Rectal smooth muscle tissue (tissue), 1 donor: Measurements from ENCODE around the gene HSPB3.

ENCODE experiments used
- H3K27ac ChIP-seq: one replicate; pipeline ENCODE4 v1.7.0; 2013; ENCODE audit warnings: low read depth, low read length, inconsistent platforms
- H3K27me3 ChIP-seq: one replicate; pipeline ENCODE4 v1.7.0; 2013; ENCODE audit warnings: low read length; ENCODE audit not compliant: control insufficient read depth, insufficient read depth
- H3K36me3 ChIP-seq: one replicate; pipeline ENCODE4 v1.7.0; 2013; ENCODE audit warnings: low read length; ENCODE audit not compliant: control insufficient read depth, insufficient read depth
- H3K4me1 ChIP-seq: one replicate; pipeline ENCODE4 v1.7.0; 2013; ENCODE audit warnings: low read length; ENCODE audit not compliant: control insufficient read depth, insufficient read depth
- H3K4me3 ChIP-seq: one replicate; pipeline ENCODE4 v1.7.0; 2013; ENCODE audit warnings: low read length
- H3K9ac ChIP-seq: one replicate; pipeline ENCODE4 v1.7.0; 2013; ENCODE audit warnings: low read length

The HSPB3 gene

DNA sequence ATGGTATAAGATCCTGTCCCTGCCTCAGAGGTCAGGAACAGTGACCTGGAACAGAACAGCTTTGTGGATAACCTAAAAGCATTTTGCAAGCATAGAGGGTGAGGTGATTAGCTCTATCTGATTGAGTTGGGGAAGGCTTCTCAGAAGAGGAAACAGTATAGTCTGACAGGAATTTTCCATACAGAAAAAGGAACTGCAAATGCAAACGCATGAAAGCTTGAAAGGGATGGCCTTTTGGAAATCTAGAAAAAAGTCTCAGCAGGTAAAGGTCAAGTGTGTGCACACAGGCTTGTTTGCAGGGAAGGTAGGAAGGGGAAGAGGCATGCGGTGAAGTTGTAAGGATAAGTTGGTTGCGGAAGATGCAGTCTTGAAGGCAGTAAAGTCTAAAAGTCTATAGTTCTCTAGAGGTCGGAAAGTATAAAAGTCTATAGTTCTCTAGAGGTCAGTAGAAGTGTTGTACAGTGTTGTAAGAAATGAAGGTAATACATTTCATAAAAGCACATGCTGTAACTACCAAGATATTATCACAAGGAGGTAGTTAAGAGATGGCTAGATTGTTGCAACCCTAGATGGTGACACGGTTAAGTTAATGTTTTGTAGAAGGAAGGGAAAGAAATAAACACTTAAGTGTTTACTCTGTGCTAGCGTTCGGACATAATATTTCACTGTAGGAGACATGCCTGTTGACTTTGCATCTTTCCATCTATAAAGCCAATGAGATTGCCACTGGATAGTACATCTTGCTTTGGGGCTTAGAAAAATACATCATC lies 16.7 kb upstream of the HSPB3 start:
- no peak overlapping the region for H3K4me3 ChIP-seq
- H3K27me3 ChIP-seq = no peaks in the 10 kb centered on the region
- no peaks in the 10 kb centered on the region for H3K4me1 ChIP-seq
- H3K9ac ChIP-seq = no peak overlapping the region
- H3K36me3 ChIP-seq = no peaks in the 10 kb centered on the region
- no peak overlapping the region for H3K27ac ChIP-seq

DNA sequence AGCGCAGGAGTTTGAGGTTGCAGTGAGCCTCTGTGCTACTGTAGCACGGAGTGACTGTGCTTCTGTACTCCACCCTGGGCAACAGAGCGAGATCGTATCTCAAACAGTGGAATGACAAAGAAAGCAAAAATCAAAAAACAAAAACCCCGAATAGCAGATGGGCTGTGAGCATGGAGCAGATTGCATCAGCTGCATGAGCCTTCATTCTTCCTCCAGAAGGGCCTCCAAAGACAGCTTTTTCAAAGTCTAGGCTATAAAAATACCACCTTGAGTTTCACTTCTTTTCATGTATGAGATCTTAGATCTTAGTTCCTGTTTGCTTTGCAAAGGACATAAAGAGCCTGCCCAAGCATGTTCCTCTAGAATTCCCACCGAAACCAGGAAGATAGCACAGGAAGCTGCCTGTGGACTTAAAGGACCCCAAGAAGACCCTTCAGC lies 15.0 kb upstream of the HSPB3 start:
- no peak overlapping the region for H3K27ac ChIP-seq
- no peak overlapping the region for H3K4me3 ChIP-seq
- no peaks in the 10 kb centered on the region for H3K27me3 ChIP-seq
- H3K4me1 ChIP-seq = no peaks in the 10 kb centered on the region
- H3K36me3 ChIP-seq = no peaks in the 10 kb centered on the region
- H3K9ac ChIP-seq = no peak overlapping the region

DNA sequence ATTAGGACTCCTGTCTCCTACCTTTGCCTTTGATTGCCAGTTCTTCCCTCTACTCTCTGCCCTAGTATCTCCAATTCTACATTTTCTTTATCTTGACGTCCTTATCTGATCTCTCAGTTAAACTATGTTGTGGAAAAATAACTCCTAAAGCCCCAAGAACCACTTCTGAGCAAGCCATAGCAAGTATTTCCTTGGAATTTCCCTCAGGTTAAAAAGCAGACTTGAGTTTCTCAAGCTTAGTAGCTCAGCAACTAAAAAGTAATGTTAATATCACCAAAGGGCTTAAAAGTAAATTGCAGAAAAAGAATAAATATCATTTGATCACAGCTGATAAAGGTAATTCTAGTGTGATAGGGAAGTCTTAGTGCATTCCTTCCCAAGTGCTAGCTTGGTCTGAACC lies 13.2 kb upstream of the HSPB3 start:
- Histone ChIP-seq H3K4me3 (no peak overlapping the region), H3K9ac (no peak overlapping the region), H3K4me1 (no peaks in the 10 kb centered on the region), H3K36me3 (no peaks in the 10 kb centered on the region), H3K27me3 (no peaks in the 10 kb centered on the region), H3K27ac (no peak overlapping the region)

DNA sequence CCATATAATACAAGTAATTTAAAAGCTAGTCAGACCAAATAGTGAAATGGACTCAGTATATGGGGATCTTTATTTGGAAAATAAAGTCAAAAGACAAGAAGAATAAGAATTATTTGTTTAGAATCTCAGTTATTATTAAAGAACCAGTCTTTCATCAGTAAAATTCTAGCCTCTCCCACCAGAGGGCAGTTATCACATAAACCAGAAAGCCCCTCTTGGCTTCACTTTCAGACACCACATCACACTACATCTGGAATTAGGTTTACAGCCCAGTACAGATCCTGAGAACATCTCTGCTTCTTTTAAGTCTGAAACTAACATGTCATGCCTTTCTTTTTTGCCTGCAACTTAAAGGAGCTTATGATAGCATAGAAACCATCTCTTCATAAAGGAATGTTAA lies 12.2 kb upstream of the HSPB3 start:
- no peak overlapping the region for H3K27ac ChIP-seq
- H3K27me3 ChIP-seq = no peaks in the 10 kb centered on the region
- H3K9ac ChIP-seq = no peak overlapping the region
- H3K4me3 ChIP-seq = no peak overlapping the region
- H3K4me1 ChIP-seq = no peaks in the 10 kb centered on the region
- no peaks in the 10 kb centered on the region for H3K36me3 ChIP-seq

DNA sequence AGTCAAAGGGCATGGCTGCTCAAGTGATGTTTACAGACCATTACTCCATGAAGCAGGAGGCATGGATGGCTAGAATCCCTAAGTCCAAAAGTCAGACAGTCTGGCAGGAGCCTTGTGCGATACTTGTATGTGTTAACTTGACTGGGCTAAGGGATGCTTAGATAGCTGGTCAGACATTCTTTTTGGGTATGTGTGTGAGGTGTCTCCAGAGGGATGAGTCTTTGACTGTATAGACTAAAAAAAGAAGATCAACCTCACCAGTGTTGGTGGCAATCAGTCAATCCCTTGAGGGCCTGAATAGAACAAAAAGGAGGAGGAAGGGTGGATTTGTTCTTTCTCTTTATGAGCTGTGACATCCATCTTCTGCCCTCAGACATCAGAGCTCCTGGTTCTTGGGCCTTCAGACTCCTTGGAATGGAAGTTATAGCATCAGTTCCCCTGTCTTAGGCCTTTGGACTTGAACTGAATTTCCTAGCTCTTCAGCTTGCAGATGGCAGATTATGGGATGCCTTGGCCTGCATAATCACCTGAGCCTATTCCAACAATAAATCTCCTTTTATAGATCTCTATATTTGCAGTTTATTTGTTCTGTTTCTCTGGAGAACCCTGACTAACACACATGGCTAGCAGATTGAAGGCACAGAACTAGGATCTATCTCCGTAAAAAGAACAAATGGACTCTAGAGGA lies 9.7 kb upstream of the HSPB3 start:
- no peaks in the 10 kb centered on the region for H3K36me3 ChIP-seq
- H3K27me3 ChIP-seq = no peaks in the 10 kb centered on the region
- H3K4me3 ChIP-seq = no peak overlapping the region
- H3K4me1 ChIP-seq = no peaks in the 10 kb centered on the region
- H3K9ac ChIP-seq = no peak overlapping the region
- no peak overlapping the region for H3K27ac ChIP-seq

DNA sequence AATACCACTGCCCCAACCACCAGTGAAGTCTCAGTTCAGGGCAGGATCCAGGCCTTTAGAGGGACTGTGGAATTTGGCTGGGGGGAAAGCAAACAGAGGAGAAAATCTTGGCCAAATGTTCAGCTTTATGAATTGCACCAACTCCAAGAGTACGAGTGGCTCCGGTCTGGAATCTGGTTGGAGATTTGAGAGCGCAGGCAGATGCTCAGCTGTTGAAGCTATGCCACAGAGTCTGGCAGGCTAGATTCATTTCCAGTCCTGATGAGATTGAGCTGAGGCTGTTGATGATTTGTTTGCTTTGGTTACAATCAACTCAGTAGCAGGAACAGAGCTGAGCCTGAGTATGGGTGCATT lies 9.1 kb upstream of the HSPB3 start:
- Histone ChIP-seq H3K27ac (no peak overlapping the region), H3K27me3 (no peaks in the 10 kb centered on the region), H3K4me3 (no peak overlapping the region)

DNA sequence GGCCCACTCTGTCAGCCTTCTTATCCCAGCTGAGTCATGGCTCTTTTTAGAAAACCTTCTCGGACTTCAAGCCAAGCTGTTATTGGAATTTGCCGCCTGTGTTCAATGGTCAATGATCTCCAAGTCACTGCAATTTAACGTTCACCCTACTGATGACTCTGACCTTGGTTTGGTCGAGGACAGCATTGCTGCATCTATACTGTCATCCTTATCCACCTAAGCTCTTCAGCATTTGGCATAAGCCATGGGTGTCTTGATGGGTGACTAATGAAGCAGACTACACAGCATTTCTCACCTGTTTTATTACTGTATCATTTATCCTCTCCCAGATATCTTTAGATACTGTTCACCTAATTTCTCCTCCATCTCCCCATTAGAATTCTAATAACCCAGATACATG lies 5.6 kb upstream of the HSPB3 start:
- Histone ChIP-seq H3K9ac (no peak overlapping the region), H3K36me3 (no peaks in the 10 kb centered on the region), H3K27ac (no peak overlapping the region), H3K4me1 (no peaks in the 10 kb centered on the region), H3K27me3 (no peaks in the 10 kb centered on the region), H3K4me3 (no peak overlapping the region)

More for the DNA sequence above, 9.1 kb upstream of the HSPB3 start:
- H3K36me3 ChIP-seq = no peaks in the 10 kb centered on the region
- no peaks in the 10 kb centered on the region for H3K4me1 ChIP-seq
- no peak overlapping the region for H3K9ac ChIP-seq

DNA sequence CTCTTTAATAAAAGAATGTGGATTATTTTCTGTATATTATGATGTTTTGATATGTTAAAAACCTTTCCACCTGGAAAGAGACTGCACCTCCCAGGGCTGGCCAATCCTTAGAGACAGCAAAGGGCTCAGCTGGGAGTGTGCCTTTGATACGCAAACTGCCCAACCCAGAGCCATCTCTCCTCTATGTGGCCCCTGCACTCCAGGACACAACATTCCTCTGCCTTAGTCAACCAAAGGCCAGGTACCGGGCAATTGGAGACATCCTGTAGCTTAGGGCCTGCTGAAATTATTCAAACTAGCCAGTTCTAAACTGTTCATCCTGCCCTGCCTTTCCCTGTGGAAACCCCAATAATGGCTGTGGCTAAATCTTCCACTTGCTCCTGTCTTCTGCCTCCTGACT lies 5.0 kb upstream of the HSPB3 start:
- H3K4me1 ChIP-seq = no peaks in the 10 kb centered on the region

DNA sequence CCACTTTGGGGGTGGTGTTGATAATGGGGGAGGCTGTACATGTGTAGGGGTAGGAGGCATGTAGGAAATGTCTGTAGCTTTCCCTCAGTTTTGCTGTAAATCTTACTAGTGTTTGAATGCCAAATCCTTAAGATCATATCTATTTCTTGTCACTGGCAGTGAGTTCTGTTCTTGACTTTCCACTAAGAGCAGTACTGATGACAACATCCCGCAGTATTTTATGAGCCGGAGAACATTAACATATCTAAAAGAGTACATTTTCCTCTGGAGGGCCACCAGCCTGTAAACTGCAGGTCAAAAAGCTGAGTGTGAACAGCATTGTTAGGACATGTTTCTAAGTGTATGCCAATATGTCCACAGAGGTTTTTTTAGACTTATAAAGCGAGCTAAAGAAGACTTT lies 2.5 kb upstream of the HSPB3 start:
- no peak overlapping the region for H3K9ac ChIP-seq
- no peak overlapping the region for H3K4me3 ChIP-seq
- H3K4me1 ChIP-seq = peaks cover 9% of the 10 kb centered on the region
- no peak overlapping the region for H3K27ac ChIP-seq
- H3K27me3 ChIP-seq = no peaks in the 10 kb centered on the region
- H3K36me3 ChIP-seq = no peaks in the 10 kb centered on the region

More for the DNA sequence above, 5.0 kb upstream of the HSPB3 start:
- Histone ChIP-seq H3K27me3 (no peaks in the 10 kb centered on the region), H3K9ac (no peak overlapping the region), H3K4me3 (no peak overlapping the region), H3K36me3 (no peaks in the 10 kb centered on the region), H3K27ac (no peak overlapping the region)

DNA sequence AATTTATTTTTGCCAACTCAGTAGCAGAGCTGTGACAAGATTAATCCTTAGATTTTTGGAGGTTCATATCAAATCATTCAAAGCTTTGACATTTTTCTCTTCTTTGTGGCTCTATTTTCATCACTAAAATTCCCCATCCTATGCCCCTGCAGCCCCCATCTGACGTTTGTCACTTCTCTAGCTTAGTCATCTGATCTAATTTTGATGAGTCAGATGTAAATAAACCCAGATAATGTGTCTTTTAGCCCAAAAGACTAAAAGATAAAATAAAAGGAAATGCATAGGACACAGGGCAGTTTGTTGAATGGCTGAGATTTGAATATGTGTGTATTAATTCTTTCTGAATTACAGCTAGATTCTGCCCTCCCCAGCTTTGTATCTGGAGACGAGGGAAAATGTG lies 897 bp upstream of the HSPB3 start:
- Histone ChIP-seq H3K36me3 (no peaks in the 10 kb centered on the region), H3K27ac (no peak overlapping the region), H3K4me1 (peaks cover 9% of the 10 kb centered on the region), H3K9ac (no peak overlapping the region), H3K27me3 (no peaks in the 10 kb centered on the region), H3K4me3 (no peak overlapping the region)

DNA sequence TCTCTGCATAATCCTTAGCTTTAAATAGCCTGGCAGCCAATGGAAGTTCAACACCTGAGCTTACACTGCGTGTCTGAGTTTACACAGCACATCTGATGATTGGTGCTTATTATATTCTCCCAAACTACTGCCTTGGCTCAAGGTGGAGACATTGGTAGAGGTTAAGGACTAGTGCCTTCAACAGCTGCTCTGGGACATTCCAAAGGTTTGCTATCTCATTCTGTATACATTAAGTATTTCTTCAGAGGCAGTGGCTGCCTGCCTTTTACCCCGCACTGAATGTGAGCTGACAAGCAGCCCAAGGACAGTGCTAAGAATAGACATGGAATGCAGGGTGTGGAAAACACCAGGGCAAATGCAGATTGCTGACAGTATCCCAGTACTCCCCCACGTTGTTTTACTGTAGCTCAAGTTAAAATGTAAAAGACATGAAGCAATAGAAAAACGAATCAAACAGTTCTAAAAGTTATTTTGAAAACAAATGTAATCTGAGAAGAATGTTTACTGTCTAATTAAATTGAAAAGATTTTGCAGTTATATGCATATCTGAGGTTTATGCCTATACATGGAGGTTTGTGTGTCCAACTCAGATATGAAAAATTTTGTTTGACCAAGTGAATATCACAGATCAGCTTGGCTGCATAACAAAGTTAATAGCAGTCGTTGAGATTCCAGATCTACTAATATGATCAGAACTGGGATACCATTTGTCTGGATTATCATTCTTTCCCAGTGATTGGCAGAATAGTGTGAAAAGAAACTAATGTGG lies 1.8 kb downstream of the HSPB3 start:
- no peaks in the 10 kb centered on the region for H3K27me3 ChIP-seq
- peak overlapping the region; percentile 17 for H3K27ac ChIP-seq
- H3K36me3 ChIP-seq = no peaks in the 10 kb centered on the region
- peak overlapping the region; percentile 18 for H3K4me3 ChIP-seq
- H3K4me1 ChIP-seq = peaks cover 9% of the 10 kb centered on the region
- H3K9ac ChIP-seq = no peak overlapping the region

DNA sequence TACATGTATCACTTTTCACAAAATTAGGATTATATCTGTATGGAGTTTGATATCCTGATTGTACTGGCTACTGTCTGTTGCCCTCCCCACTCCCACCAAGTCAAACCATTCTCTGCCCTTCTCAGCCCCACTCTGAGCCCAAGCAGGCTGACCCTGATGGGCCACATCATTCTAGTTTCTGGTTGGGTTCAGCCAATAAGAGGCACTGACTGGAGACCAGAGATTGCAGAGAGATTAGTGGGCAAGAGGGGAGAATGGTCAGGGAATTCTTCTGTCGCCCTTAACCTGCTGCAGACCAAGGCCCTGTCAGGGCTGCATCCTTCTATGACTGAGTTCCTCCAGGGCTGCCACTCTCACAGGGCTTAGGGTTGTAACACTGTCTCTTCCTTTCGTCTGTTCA lies 2.7 kb downstream of the HSPB3 start:
- no peak overlapping the region for H3K27ac ChIP-seq
- peaks cover 9% of the 10 kb centered on the region for H3K4me1 ChIP-seq
- no peaks in the 10 kb centered on the region for H3K27me3 ChIP-seq
- no peaks in the 10 kb centered on the region for H3K36me3 ChIP-seq
- no peak overlapping the region for H3K4me3 ChIP-seq
- H3K9ac ChIP-seq = no peak overlapping the region
